Measurements from ENCODE around the gene UGT1A9.
"Not testable (repeated sequence)": the region's sequence is repeated elsewhere in the genome, so short reads cannot be mapped to it uniquely, and the experiment has no call there.

UGT1A9 gene

GRCh38 chr2:233681521-233682099, 9.9 kb downstream of the UGT1A9 start, which contains the start of gene UGT1A7:
UGT1A7 (plus strand) TSS chr2:233681901; CDS start chr2:233681938, 37 bp downstream.
- no peak for DNase-seq

- DNase-seq: no peak
These were observed 12.9 kb downstream of the UGT1A9 start for GRCh38 chr2:233684640-233685039.

GRCh38 chr2:233686928-233687327, 15.2 kb downstream of the UGT1A9 start:
- DNase-seq: no peak

DNA sequence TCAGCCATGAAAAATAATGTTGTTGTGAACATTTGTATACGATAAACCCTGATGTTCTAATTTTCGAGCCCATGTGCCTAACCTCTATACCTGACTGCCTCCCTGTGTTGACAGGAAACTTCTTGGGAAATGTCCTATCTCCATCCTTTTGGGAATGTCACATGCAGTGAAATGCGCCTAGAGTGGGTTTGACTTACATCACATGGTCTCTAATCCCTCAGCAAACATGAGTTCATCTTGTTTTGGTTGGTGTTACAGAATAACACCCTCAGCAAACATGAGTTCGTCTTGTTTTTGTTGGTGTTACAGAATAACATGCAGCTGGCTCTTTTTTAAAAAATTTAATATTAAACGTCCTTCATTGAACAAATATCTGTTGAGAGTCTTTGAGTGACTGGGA, 16.6 kb downstream of the UGT1A9 start:
- no peak for DNase-seq

- no peak for DNase-seq
These were observed 17.3 kb downstream of the UGT1A9 start for GRCh38 chr2:233689031-233689430.

DNA sequence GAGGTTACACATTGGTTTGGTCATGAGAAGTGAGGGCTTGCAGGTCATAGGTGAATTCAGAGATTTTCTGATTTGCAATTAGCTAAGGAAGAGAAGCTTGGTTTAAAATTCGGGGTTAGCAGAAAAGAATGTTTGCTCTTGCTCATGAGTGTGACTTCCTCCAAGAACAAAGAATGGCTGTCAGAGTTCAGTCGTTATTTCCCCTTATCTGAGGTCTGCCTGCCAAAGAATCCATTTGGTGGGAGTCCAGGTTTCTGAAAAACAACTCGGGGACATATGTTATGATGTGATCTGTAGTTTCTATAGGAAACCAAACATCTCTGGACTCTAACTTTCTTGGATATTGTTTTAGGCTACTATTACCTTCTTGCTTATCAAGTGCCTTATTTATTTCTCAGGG, 17.8 kb downstream of the UGT1A9 start:
- DNase-seq: no peak

- no peak for DNase-seq
These were observed 18.7 kb downstream of the UGT1A9 start for GRCh38 chr2:233690444-233690843.

DNA sequence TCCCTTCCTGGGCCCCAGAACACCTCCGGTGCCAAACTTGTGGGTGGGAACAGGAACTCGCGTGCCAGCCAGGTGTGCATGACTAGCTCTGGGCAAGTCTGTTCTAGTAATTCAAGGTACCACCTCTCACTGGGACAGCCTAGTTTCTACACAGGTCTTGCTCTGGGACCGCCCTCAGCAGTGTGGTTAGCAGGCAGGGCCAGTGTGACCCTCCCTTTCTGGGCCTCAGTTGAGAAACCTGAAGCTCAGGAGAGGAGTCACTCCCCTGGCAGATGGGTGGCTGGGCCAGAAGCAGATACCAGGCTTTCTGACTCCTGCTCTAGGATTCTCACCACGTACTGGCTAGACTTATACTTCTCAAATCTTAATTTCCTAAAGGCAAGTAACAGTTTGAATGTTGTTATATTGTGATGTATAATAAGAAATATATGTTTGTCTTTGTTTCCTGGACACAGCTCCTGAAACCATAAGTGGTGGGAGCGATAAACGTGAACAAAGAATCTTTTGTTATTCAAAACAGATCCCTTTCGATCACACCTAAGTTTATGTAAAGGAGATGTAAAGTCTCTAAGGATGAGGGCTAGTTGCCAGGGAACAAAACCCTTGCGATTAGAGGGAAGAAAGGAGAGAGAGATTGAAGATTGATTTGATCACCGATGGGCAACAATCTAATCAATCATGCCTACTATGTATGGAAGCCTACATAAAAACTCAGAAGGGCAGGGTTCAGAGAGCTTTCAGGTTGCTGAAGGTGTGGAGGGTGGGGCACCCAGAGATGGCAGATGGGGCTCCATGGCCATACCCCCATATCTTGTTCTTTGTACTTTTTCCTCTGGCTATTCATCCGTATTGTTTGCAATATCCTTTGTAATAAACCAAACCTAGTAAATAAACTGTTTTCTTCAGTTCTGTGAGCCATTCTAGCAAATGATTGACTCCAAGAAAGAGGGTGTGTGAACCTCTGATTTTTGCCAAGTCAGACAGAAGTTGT, 20.0 kb downstream of the UGT1A9 start:
- no peak for DNase-seq

DNA sequence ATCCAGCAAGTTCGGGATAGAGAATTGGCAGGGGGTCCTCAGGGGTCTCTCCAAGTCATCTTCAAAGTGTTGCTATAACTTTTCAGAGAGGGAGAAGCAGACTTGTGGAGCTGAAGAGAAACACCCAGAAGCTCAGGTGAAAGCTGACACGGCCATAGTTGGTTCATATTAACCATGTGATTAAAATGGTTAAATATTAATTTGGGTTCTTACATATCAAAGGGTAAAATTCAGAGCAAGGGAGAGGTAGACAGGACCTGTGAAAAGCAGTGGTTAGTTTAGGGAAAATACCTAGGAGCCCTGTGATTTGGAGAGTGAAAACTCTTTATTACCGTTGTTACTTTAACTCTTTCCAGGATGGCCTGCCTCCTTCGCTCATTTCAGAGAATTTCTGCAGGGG, 20.9 kb downstream of the UGT1A9 start, which contains the start of gene UGT1A6:
Gene UGT1A6, plus strand, starts transcription at position 243 of the 400 bp plus-strand sequence. Its CDS starts 115 bp downstream, at position 358.
- DNase-seq: no peak

- DNase-seq: no peak
These were observed 22.3 kb downstream of the UGT1A9 start for GRCh38 chr2:233693963-233694362.

DNA sequence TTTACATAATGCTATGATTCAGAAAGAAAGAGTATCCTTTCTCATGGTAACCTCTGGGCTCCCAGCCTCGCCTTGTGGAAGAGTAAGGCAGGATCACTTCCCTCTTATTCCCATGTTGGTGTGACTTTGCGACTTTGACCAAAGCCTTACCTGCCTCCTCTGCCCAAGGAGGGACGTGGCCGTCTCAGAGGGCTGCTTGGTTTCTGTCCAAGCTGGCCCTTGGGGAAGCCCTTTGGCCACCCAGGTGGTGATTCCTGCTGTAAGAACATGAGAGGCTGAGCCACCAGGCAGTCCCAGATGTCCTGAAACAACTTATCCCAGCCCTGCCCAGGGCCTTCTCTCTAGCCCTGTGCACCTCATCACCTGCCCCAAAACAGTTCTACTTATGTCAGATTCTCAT, 27.0 kb downstream of the UGT1A9 start:
- no peak for DNase-seq

DNA sequence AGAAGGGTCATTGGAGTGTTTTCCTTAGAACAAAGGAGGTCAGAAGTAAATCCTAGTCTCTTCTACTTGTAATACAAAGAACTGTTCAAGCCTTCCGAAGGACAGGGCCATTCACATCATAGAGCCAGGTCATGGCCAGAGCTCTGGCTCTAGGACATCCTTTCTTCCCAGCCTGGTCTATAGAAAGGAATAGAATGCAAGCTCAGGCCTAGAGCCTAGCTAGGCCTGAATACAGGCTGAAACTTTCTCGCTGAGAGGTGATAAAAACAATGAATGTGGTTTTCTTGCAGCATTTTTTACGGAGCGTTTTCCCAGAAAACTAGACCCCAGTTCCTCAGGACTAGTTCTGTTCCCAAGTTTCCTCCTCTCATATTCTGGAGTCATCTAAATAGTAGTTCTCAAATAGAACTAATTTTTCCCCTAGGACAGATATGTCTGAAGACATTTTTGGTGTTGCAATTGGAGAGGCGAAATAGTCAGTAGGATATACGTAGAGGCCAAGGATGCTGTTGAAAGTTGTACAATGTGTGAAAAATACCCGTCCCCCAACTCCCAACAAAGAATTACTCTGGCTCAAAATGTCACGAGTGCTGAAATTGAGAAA, 27.8 kb downstream of the UGT1A9 start:
- DNase-seq: no peak

GRCh38 chr2:233700028-233700635, 28.4 kb downstream of the UGT1A9 start:
- no peak for DNase-seq

- not testable (repeated sequence) for DNase-seq
These were observed 29.1 kb downstream of the UGT1A9 start for GRCh38 chr2:233700842-233701241.

DNA sequence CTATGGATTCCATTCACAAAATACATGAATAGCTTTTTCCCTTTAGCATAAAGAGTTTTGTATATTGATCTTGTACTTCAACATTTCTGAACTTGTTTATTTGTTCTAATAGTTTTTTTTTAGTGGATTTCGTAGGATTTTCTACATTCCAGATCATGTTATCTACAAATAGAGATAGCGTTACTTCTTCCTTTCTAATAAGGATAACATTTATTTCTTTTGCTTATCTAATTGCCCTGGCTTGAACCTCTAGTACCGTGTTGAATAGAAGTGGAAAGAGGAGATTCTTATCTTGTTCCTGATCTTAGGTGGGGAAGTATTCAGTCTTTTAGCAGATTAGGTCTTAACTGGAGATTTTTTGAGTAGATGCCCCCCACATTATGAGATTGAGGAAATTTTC, 30.5 kb downstream of the UGT1A9 start:
- DNase-seq: no peak

- DNase-seq: no peak
These were observed 34.3 kb downstream of the UGT1A9 start for GRCh38 chr2:233705911-233706506.

- DNase-seq: no peak
These were observed 35.0 kb downstream of the UGT1A9 start for GRCh38 chr2:233706720-233707119.

GRCh38 chr2:233707940-233708644, 36.4 kb downstream of the UGT1A9 start:
- DNase-seq: no peak

DNA sequence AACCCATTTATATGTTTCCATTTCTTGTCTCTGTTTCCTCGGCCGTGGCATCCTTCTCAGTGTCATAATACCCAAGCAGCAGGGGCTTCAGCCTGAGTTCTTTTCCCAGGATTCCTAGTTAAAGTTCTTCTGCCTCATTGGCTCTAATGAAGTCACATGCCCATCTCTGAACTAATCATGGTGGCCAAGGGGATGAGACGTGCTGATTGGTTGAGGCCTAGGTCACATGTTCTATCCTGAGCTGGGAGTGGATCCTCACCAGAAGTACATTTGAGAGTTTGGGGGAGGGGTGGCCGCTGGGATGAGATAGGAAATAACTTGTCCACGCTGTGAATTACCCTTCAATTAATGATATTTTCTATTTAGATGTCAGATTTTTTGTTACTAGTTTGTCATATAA, 37.2 kb downstream of the UGT1A9 start:
- no peak for DNase-seq

- peak; percentile 27 for DNase-seq
These were observed 39.8 kb downstream of the UGT1A9 start for GRCh38 chr2:233711312-233712008.

GRCh38 chr2:233712611-233713261, 41.0 kb downstream of the UGT1A9 start, which contains the start of gene UGT1A5:
UGT1A5 (plus strand) TSS chr2:233712907; CDS start chr2:233712992, 85 bp downstream.
- no peak for DNase-seq
